NB4 (cell line): ENCODE results near the gene SGTA.

ENCODE experiments used
- DNase-seq: peaks from one replicate; pipeline ENCODE4 v3.0.0; 2010; ENCODE audit warnings: low read depth
- H3K4me3 ChIP-seq: one replicate; pipeline ENCODE4 v1.5.1; 2011; ENCODE audit warnings: mild to moderate bottlenecking, low read depth, low read length, moderate library complexity
- MYC ChIP-seq: IDR thresholded peaks from 2 replicates; pipeline ENCODE4 v1.6.1; 2011; ENCODE audit warnings: low read depth, low read length
- POLR2A ChIP-seq: IDR thresholded peaks from 2 replicates; pipeline ENCODE4 v1.6.1; 2011; ENCODE audit warnings: mild to moderate bottlenecking; ENCODE audit not compliant: insufficient read length; ENCODE audit errors: extremely low read depth
- TF ChIP-seq, protein P1 (sequence below): IDR thresholded peaks from 2 replicates; pipeline ENCODE4 v1.6.1; 2011; ENCODE audit warnings: low read depth, low read length
- TF ChIP-seq, protein P2 (sequence below): IDR thresholded peaks from one replicate; pipeline ENCODE4 v1.5.1; 2012; ENCODE audit warnings: low read depth, low read length

SGTA gene

DNA sequence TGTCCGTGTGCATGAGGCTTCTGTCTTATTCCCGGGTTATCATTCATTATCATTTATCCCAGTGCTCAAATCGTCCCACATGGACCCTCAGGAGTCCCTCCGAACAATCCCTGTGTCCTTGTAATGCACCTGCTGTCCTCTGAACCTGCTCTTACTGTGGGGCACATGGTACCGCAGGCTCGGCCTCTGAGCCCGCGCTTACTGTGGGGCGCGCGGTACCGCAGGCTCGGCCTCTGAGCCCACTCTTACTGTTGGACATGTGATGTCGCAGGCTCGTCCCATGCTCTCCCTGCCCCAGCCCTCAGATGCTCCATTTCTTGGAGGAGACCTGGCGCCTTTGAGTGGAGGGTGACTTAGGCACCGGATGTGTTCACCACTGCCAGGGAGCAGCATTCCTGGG lies 19.8 kb upstream of the SGTA start:
- no peak overlapping the region for H3K4me3 ChIP-seq
- TF ChIP-seq MYC (no peak), POLR2A (no peak)
- TF ChIP-seq, protein P1, sequence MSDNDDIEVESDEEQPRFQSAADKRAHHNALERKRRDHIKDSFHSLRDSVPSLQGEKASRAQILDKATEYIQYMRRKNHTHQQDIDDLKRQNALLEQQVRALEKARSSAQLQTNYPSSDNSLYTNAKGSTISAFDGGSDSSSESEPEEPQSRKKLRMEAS: no peak
- TF ChIP-seq, protein P2, sequence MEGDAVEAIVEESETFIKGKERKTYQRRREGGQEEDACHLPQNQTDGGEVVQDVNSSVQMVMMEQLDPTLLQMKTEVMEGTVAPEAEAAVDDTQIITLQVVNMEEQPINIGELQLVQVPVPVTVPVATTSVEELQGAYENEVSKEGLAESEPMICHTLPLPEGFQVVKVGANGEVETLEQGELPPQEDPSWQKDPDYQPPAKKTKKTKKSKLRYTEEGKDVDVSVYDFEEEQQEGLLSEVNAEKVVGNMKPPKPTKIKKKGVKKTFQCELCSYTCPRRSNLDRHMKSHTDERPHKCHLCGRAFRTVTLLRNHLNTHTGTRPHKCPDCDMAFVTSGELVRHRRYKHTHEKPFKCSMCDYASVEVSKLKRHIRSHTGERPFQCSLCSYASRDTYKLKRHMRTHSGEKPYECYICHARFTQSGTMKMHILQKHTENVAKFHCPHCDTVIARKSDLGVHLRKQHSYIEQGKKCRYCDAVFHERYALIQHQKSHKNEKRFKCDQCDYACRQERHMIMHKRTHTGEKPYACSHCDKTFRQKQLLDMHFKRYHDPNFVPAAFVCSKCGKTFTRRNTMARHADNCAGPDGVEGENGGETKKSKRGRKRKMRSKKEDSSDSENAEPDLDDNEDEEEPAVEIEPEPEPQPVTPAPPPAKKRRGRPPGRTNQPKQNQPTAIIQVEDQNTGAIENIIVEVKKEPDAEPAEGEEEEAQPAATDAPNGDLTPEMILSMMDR: no peak
- no peak for DNase-seq

DNA sequence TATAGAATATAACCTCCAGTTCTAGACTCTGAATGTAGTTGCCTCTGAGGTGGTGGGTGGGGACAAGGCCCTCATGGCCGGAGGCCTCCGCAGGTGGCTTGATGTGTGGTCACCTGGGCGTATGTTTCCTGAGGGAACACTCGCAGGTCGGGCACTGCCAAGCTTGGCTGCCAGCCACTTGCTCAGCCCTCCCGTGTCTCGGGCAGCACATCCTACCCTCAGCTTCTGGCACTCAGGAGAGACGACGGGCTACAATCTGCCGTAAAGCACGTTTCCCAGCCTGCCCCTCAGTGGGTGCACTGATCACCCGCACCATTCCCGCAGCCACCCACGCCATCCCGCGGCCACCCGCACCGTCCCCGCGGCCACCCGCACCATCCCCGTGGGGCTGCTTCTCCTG lies 17.4 kb upstream of the SGTA start:
- H3K4me3 ChIP-seq: no peak overlapping the region
- DNase-seq: no peak
- no peak for TF ChIP-seq POLR2A
- TF ChIP-seq, protein P1: no peak
- TF ChIP-seq, protein P2: no peak
- TF ChIP-seq MYC: no peak

DNA sequence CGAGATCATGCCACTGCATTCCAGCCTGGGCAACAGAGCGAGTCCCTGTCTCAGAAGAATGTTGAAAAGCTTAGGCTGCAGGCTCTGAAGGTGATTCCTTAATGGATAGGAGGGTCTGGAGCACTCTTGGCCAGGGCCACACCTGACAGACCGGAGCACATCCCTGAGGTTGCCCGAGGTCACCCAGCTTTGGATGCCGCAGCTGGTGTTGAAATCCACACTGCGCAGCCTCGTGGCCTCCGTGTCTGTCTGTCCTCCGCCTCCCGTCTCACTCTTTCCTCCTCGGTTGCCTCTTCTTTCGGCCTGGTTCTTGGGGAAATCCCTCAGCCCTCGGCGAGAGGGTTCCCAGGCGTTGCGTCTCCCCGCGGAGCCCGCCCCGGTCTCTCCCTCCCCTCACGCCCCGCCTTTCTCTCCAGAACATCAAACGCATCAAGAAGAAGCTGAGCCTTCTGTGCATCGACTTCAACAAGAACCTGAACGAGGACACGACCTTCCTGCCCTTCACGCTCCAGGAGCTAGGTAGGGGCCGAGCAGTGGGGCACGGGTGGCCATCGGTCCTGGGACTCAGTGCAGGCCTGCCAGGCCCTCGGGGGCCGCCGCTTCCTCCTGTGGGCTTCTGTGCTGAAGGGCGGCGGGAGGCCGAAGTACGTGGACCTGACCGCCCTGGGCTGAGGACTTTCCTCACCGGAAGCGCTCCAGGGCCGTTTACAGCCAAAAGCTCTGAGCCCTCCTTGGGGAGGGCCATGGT lies 16.4 kb upstream of the SGTA start:
- no peak overlapping the region for H3K4me3 ChIP-seq
- TF ChIP-seq, protein P2: no peak
- TF ChIP-seq POLR2A: no peak
- no peak for DNase-seq

DNA sequence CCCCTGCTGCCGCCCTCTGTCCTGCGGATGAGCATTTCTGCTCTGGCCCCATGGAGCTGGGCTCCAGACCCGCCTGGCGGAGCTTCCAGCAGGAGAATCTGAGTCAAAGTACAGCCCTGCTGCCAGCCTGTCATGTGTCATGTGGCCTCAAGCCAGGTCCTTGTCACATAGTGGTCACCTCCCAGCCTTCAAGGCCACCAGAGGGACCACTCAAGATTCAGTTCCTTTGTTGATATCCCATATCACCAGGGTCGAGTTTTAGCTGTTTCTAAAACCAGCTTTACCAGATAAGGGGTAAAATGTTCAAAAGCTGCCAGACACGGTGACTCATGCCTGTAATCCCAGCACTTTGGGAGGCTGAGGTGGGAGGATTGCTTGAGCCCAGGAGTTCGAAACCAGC lies 15.7 kb upstream of the SGTA start:
- DNase-seq: no peak
- H3K4me3 ChIP-seq: no peak overlapping the region
- no peak for TF ChIP-seq MYC
- TF ChIP-seq, protein P2: no peak
- TF ChIP-seq, protein P1: no peak
- no peak for TF ChIP-seq POLR2A

DNA sequence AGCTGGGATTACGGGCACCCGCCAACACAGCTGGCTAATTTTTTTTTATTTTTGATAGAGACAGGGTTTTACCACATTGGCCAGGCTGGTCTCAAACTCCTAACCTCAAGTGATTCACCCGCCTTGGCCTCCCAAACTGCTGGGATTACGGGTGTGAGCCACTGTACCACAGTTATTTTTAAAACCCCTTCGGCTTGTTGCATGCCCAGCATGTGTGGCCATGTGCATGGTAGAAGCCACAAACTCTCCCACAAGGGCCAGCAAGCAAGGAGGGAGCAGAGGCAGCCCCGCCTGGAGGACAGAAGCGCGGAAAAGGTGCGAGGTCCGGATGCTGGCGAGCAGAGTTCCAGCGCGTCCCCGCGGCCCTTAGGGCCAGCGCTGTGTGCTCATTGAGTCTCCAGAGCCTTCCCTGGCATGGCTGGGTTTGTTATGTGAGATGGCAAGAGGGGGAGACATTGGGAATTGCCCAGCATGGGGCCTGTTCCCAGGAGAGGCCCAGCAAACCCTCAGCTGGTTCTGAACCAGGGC lies 15.1 kb upstream of the SGTA start:
- DNase-seq: no peak
- no peak overlapping the region for H3K4me3 ChIP-seq
- no peak for TF ChIP-seq POLR2A
- TF ChIP-seq, protein P2: no peak
- no peak for TF ChIP-seq MYC
- TF ChIP-seq, protein P1: no peak
